Islet precursor cell (in vitro differentiated cells): ENCODE data around the gene GPR17.

ENCODE experiments used
- DNase-seq: peaks from one replicate; pipeline ENCODE4 v3.0.0-alpha.2; 2018

GPR17 gene

DNA sequence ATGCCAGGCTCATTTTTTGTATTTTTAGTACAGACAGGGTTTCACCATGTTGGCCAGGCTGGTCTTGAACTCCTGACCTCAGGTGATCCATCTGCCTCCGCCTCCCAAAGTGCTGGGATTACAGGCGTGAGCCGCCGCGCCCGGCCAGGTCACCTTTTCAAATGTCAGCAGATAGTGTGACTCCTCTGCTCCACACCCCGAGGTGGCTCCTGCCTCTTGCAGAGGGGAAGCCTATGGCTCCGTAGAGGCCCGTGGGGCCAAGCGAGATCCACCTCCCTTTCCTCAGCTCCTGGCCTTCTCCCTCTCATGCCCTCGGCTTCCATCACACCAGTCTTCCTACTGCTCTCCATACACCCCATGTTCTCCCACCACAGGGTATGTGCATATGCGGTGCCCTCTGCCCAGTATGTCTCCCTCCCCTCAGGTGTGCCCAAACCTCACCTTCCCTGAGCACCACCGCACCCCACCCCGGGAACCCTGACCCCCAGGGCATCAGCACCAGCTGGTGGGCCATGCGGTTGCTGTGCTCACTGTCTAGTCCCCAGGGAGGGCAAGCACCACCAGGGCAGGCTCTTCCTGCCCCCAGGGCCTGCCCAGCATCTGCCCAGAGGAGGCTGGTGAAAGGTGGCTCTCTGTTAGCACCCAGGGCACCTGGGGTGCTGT, 10.7 kb downstream of the GPR17 start:
- DNase-seq: no peak

DNA sequence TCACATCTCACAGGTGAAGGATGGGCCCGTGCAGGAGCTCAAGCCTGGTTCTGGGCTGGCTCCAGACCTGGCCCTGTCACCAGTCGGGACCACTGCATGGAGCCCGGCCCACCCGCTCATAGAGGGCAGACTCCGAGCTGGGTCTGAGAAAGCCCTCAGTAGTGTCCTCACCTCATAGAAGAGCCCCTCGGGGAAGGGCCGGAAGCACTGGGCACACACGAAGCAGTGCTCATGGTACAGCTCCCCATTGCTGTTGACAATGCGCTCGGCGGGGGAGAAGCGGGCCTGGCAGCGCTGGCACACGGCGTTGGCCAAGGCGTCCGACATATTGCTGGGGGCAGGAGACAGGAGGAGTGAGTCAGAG, 11.3 kb downstream of the GPR17 start:
- DNase-seq: no peak

DNA sequence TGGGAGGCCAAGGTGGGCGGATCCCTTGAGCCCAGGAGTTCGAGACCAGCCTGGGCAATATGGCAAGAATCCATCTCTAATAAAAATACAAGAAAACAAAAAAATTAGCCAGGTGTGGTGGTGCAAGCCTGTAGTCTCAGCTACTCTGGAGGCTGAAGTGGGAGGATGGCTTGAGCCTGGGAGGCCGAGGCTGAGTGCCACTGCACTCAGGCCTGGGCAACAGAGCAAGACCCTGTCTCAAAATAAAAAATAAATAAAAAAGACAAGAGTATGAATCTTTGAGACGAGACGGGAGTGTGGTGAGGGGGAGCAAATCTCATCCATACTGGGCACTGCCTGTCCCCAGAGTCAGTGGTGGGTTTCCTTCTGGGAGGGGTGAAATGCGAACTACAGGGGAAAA, 12.2 kb downstream of the GPR17 start:
- DNase-seq: no peak

DNA sequence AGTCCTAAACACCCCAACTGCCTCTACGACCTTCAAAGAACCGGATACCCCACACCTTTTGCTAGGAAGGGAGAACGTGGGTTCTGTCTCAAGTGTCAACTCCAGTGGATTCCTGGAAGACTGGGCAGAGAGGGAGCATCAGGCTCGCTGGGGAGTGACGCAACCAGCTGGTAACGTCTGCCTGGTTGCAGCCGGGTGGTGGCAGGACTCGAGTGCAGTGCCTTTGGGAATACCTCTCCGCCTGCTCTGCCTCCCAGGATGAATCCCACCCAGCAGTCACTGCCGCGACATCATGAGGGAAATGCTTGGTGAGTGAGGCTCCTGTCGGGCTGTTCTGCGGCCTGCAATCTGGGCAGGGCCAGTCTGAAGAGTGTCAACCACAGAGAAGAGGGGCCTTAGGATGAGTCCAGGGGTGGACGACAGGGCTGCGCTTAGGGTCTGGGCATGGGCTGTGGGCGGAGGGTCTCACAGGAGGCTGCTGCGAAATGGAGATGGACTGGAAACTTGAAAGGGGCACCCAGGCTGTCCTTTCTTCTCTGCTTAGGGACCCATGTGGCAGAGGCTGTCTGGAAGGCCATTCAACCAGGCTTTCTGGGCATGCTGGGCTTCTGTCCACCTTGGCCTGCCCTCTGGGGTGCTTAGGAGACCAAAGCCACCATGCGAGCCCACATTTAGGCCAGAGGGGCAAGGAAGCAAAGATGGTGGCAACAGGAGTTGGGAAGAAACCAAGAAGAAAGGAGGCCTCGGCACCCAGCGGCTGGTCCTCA, 12.9 kb downstream of the GPR17 start:
- DNase-seq: no peak

DNA sequence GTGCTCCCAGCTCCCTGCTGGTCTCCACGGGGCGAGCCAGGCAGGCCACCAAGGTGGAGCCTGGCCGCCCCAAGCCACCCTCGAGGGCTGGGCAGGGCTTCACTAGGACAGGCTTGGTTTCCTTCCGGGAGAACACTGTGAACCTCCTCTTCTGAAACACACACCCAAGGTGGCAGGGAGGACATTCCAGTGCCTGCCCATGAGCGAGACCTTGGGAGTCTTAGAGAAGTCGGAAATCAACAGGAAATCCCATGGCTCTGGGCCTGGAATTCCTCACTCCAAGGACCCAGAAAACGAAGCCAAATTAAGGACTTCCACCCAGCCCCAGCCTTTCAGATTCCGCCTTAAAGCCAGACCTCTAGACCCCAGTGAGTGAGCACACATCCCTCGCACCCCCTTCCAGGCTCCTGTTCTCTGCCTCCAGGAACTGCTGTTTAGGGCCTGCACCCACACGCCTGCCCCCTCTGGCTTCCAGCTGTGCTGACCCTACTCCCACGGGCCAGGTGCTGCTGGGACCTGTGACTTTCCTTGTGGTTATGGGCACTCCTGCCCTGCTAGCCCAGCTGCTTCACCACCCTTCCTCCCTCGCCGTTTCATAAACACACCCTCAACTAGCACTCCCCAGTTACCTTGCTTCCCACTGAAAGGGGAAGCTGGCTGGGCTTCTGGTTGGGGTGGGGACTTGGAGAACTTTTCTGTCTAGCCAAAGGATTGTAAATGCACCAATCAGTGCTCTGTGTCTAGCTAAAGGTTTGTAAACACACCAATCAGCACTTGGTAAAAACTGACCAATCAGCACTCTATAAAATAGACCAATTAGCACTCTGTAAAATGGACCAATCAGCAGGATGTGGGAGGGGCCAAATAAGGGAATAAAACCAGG, 13.7 kb downstream of the GPR17 start:
- no peak for DNase-seq

DNA sequence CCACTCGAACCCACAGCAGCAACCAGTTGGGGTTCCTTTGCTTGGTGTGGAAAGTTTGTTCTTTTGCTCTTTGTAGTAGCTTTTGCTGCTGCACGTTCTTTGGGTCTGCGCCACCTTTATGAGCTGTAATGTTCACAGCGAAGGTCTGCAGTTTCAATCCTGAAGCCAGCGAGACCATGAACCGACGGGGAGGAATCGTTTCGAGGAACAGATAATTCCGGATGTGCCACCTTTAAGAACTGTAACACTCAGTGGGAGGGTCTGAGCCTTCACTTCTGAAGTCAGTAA, 14.3 kb downstream of the GPR17 start:
- DNase-seq: no peak

DNA sequence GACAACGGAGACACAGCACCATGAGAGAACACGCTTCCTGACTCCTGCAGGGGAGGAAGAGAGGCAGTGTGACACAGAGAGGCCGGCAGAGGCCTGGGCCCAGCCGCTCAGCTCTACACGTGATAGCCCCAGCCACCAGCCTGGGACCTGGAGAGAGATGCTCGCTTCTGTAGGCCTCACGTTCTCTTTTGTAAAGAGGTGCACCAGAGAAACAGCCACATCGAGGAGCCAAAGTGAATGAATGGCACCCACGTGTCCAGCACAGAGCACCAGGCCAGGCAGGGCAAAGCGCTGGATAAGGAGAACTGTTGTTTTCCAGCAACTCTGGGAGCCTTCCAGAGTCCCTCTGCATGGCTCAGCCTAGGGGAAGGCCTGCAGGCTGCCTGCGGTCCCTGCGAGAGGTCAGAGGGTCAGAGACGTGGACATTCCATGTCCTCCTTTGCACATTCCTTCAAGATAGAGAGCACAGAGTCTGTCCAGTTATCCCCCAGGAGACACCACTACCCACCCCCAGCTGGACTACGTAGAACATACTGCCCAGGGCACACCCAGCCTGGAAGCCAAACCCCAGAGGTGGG, 15.2 kb downstream of the GPR17 start:
- DNase-seq: peak; percentile 87

DNA sequence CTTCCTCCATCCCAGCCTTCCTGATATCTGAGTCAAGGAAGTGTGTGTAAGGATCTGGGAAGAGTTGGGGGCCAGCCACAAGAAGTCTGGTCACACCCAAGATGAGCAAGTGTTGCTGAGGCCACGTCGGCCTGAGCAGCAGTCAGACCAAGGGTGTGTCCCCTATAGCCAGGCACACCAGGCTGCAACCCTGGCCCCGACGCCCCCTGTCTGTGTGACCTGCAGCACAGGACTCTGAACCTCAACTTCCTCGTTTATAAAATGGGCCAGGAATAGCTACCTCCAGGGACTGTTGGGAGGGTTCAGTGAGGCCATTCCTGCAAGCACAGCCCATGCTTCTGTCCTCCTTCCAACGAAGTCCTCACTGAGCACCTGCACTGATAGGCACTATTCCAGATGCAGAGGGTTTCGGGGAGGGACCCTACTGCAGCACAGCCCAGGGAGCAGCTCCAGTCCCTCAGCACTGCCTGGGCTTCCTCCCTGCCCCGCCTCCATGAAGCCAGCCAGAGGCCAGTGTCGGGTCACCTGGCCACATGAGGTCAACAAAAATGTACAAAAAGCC, 16.1 kb downstream of the GPR17 start:
- DNase-seq: peak; percentile 51

DNA sequence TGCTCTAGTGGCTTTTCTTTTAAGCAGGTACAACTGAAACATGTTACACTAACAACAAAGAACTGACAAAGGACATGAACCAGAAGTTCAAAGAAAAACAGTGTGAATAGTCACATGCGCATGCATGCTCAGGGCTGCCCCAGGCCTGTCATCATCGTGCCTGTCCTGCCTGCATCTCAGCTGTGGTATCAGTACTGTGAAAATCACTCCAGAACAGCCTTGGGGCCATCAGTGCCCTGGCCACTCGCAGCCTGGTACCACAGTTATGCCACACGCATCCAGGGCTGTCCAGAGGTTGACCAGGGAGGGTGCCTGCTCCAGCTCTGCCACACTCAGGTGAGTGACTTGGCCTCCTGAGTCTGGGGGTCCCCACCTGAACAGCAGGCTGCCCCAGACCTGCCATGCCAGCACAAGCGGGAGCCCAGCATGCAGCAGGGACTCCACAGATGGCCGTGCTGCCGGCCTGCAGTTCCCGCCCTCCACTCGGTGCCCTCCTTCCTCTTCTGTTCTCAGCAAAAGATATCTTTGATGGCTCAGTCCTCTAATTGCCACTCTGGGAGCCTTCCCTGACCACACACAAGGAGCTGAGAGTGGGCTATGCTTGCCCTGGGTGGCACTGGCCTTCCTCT, 17.1 kb downstream of the GPR17 start:
- peak; percentile 56 for DNase-seq

DNA sequence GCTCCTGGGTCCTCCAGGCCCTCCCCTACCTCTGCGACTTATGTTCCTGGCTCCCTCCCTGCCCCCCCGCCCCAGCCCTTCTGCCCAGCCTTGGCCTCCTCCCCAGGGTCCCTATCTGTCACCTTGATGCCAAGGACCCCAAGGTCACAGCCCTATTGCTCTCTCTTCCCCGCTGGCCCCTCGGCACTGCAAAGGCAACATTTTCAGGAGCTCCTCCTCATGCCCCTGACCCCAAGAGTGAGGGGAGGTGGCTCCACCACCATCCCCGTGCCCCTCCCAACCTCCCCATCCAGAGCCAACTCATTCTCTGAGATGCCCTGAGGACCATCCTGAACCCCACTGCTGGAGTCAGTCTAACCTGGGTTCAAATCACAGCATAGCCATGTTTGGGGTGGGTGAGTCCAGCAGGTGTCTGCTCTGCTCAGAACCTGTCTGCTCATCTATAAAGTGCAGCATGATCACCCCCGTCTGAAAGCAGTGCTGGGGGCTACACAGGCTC, 17.7 kb downstream of the GPR17 start:
- no peak for DNase-seq

DNA sequence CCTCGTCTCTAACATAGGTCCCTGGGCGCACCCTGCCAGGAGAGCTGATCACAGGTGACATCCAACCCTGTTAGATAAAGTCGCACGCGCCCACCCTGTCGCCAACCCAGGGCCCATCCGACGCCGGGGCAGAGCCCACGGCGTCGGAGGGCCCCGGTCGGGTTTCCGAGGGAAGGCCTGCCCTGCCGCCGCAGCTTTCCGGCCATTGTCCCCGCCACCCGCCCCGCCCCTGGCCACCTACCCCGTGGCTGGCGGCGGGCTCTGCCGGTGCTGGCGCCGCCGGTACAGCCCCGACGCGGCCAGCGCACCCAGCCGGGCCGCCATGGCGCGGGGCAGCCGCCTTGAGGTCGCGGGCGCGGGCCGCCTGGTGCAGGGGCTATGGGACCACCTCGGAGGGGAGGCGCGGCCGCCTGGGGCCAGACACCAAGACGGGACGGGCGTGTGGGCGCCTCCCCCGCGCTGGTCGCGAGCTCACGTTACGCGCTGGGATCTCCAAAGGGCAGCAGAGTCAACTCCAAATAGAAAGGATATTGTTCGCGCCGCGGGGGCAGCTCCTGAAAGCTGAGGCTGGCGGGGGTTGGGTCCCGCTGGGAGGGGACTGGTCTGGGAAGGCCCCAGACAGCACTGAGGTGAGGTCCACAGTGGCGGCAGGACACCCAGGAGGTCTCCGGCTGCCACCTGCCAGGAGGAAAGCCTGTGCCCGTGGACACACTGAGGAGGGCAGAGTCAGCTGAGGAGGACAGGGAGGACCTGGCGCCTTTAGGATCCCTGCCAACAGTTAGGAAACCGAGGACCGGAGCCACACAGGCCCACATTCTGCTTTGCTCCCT, 18.3 kb downstream of the GPR17 start:
- DNase-seq: peak; percentile 75

DNA sequence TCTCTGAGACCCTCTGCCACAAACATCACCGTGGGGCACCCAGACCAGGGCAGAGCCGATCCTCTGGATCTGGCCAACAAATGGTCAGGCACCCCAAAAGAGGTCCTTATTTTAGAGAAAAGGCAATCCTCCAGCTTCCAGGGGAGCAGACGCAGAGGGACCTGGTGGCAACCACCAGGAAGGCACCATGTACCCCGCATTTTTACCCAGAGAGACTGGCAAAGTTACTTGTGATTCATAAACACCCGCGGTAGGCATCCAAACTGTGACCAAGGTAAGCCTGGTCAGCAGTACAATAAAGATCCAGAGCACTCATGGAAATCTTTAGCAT, 18.9 kb downstream of the GPR17 start:
- DNase-seq: no peak

DNA sequence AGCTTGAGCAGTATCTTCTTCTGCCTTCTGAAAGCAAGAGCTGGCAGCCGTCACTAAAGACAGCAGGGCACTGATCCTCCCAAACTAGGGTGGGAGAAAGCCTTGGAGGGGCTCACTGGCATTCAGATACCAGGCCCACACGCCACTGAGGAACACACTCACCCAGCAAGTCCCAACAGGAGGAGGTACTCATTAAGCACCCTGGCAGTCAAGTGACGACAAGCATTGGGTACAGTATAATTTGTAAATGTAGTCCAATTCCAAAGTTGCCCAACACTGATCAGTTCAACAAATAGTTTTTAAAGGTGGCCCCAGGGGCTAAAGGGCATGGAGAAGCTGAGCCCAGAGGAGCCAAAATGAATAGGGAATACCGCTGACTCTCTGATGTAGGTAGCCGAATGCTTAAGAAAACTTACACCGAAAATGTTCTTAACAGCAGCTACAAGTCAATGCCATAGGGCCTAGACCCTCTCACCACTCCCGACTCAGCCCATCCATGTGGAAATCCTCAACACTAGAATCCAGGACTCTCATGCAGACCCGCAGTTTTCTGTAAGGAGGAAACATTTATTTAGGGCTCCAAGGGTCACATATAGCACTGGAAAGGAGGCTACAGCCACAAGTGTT, 19.4 kb downstream of the GPR17 start:
- DNase-seq: peak; percentile 33

DNA sequence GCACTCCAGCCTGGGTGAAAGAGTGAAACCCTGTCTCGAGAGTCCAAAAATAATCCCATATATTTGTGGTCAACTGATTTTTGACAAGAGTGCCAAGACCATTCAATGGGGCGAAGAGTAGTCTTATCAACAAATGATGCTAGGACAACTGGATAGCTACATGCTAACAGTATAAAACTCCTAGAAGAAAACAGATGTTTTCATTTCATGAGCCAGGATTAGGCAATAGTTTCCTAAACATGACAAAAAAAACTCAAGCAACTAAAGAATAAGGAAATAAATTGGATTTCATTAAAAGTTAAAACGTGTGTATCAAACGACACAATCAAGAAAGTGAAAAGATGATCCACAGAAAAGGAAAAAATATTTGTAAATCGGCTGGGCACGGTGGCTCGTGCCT, 23.1 kb downstream of the GPR17 start:
- no peak for DNase-seq

DNA sequence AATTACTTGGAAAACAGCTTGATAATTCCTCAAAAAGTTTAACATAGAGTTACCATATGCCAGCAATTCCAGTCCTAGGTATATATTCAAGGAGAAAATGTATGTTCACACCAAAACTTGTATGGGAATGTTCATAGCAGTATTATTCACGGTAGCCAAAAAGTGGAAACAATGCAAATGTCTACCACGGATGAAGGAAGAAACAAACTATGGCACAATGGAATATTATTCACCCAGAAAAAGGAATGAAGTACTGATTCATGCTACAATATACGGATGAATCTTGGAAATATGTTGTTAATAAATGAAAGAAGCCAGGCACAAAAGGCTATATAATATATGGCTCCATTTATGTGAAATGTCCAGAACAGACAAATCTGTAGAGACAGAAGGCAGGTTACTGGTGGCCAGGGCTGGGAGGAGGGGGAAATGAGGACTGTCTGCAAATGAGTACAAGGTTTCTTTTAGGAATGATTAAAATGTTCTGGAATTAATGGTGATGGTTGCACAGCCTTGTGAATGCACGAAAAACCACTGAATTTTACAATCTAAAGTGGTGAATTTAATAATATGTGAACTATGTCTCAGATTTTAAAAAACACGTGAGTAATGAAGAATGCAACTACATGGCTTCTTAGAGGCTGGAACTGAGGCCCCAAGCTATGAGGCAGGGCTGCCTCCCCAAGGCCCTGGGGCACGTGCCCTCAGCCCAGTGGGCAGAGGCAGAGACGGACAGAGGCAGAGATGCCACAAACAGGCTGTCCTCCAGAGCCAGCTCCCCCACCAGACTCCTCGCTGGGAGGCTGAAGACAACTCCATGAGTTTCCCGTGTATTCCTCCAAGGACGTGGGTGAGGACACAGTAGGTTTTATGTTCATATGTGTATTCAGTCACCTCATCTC, 24.4 kb downstream of the GPR17 start:
- DNase-seq: no peak

DNA sequence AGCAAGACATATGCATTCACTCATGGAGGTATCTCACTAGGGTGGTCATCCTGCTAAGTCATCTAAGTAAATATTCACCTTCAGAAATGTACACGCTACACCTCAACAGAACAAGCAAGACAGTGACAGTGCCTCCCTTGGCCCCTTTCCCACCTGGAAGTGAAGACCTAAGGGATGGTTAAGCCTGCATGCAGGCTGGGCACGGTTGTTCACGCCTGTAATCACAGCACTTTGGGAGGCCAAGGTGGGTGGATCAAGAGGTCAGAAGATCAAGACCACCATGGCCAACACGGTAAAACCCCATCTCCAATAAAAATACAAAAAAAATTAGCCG, 25.0 kb downstream of the GPR17 start:
- DNase-seq: no peak

DNA sequence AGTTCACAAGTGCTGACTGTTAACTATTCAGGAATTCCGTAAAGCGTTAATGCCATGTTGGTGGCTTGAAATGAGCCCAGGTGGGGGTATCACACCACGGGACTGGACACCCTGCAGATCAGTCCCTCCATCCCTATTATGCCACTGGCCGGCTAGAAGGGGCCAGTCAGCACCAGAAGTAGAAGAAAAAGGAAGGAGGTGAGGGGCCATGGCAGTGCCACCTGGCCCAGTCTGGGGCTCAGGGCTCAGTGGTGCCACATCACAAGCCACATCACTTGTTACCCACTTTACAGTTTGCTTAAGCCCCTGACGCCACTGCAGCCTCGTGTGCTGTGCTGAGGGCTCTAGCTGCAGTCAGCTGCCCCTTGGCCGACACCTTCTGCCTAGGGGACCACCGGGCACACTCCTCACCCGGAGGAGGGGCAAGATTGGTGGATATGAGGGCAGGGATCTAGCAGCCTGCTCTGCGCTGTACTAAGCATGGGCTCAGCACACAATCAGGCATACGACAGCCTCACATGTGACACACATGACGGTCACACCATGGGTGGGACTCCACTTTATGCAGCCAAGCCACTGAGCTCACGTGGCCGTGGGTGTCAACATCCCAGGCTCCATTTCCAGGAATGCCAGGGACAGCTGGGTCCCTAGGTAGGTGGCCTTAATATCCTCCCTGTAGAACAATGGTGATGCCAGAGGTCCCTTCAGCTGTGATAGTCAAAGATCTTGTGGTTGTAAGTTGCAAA, 25.8 kb downstream of the GPR17 start:
- DNase-seq: peak; percentile 40

DNA sequence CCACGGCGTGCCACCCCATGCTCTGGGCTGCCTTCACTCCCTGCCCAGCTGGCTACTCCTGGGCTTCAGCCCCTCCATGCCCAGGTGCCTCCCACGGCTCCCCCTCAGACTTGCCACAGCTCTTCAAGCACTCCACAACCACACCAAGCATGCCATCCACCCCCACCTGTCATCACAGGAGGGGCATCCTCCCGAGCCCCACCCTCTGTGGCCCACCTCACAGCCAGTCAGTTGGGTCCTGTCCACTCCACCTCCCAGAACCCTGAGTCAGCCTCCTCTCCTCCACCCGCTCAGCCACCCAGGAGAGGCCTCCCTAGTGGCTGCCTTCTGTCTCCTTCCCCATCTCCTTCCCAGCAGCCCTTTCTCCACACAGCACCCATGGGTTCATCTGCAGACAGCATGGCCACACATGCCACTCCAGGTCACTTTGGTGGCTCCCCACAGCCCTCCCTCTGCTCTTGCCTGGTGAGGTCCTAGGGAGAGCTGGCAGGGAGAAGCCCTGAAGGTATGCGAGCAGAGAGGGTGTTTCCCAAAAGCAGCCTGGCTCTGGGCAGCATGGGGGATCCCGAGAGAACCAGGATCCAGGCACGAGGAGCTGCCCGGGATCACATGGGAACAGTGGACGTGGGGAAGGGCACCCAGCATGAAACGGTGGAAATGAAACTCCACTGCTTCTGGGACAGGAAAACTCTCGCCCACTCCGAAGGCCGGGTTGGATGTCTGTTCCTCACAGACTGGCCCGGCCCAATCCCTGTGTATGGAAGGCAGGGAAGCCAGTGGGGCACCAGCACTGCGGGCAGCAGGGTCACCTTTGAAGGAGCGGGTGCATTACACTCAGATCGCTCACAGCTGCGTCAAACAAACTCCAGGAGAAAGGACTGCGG, 26.6 kb downstream of the GPR17 start:
- peak; percentile 52 for DNase-seq
